Right forelimb (tissue), 1 donor: ENCODE results near the gene EBF3.

Source experiments
- DNase-seq: peaks from one replicate; pipeline ENCODE4 v3.0.0-alpha.2; 2018

Gene EBF3

GRCh38 chr10:129868449-129869035 is 95.5 kb downstream of the EBF3 start:
- DNase-seq, result no peak

GRCh38 chr10:129867631-129868179 is 96.4 kb downstream of the EBF3 start:
- no peak for DNase-seq

- DNase-seq, result no peak
These were observed 97.2 kb downstream of the EBF3 start for GRCh38 chr10:129866894-129867293.

- DNase-seq, result no peak
These were observed 98.1 kb downstream of the EBF3 start for GRCh38 chr10:129865960-129866359.

- no peak for DNase-seq
These were observed 98.7 kb downstream of the EBF3 start for GRCh38 chr10:129865413-129865812.

- DNase-seq, result no peak
These were observed 99.4 kb downstream of the EBF3 start for GRCh38 chr10:129864601-129865126.

GRCh38 chr10:129864082-129864481 is 100.0 kb downstream of the EBF3 start:
- no peak for DNase-seq

GRCh38 chr10:129863201-129863663 is 100.8 kb downstream of the EBF3 start:
- DNase-seq, result no peak

GRCh38 chr10:129861776-129862531 is 102.1 kb downstream of the EBF3 start:
- DNase-seq, result no peak

GRCh38 chr10:129860396-129860795 is 103.7 kb downstream of the EBF3 start:
- no peak for DNase-seq

- DNase-seq, result no peak
These were observed 104.5 kb downstream of the EBF3 start for GRCh38 chr10:129859536-129859935.

- no peak for DNase-seq
These were observed 106.7 kb downstream of the EBF3 start for GRCh38 chr10:129857242-129857960.

- no peak for DNase-seq
These were observed 108.1 kb downstream of the EBF3 start for GRCh38 chr10:129855836-129856563.

- no peak for DNase-seq
These were observed 109.0 kb downstream of the EBF3 start for GRCh38 chr10:129854796-129855705.

GRCh38 chr10:129854158-129854557 is 109.9 kb downstream of the EBF3 start:
- no peak for DNase-seq

GRCh38 chr10:129853562-129853903 is 110.5 kb downstream of the EBF3 start:
- DNase-seq, result no peak

GRCh38 chr10:129852829-129853561 is 111.1 kb downstream of the EBF3 start:
- DNase-seq, result no peak

- no peak for DNase-seq
These were observed 112.0 kb downstream of the EBF3 start for GRCh38 chr10:129851941-129852640.

- peak; percentile 34 for DNase-seq
These were observed 113.3 kb downstream of the EBF3 start for GRCh38 chr10:129850790-129851189.

GRCh38 chr10:129850316-129850715 is 113.8 kb downstream of the EBF3 start:
- DNase-seq, result peak; percentile 41
